ENCODE results near the gene LTV1.
"Not testable (repeated sequence)": the region's sequence is repeated elsewhere in the genome, so short reads cannot be mapped to it uniquely, and the experiment has no call there.

Gene LTV1

GRCh38 chr6:143823548-143823947 is 19.6 kb upstream of the LTV1 start:
- H3K9ac ChIP-seq (ENCODE audit: low read depth, low read length): no peak overlapping the region
- peaks cover 5% of the 10 kb centered on the region; the same call in 1 of the 2 replicates for H3K4me1 ChIP-seq (ENCODE audit: insufficient read depth, low read length)
- H3K36me3 ChIP-seq (ENCODE audit: insufficient read depth, low read length): no peaks in the 10 kb centered on the region
- no peaks in the 10 kb centered on the region for H3K9me3 ChIP-seq (ENCODE audit: control insufficient read depth, insufficient read depth, low read length)

- Histone ChIP-seq H3K4me1 (ENCODE audit: insufficient read depth, low read length) (no peaks in the 10 kb centered on the region), H3K9ac (ENCODE audit: low read depth, low read length) (no peak overlapping the region), H3K36me3 (ENCODE audit: insufficient read depth, low read length) (no peaks in the 10 kb centered on the region), H3K9me3 (ENCODE audit: control insufficient read depth, insufficient read depth, low read length) (no peaks in the 10 kb centered on the region)
Measured at GRCh38 chr6:143828572-143828971, 14.6 kb upstream of the LTV1 start.

GRCh38 chr6:143836150-143836549 is 7.0 kb upstream of the LTV1 start:
- Histone ChIP-seq H3K4me1 (ENCODE audit: insufficient read depth, low read length) (no peaks in the 10 kb centered on the region), H3K9me3 (ENCODE audit: control insufficient read depth, insufficient read depth, low read length) (no peaks in the 10 kb centered on the region), H3K9ac (ENCODE audit: low read depth, low read length) (no peak overlapping the region), H3K36me3 (ENCODE audit: insufficient read depth, low read length) (no peaks in the 10 kb centered on the region)

GRCh38 chr6:143838395-143838794 is 4.7 kb upstream of the LTV1 start:
- Histone ChIP-seq H3K9me3 (ENCODE audit: control insufficient read depth, insufficient read depth, low read length) (no peaks in the 10 kb centered on the region), H3K36me3 (ENCODE audit: insufficient read depth, low read length) (no peaks in the 10 kb centered on the region), H3K9ac (ENCODE audit: low read depth, low read length) (no peak overlapping the region), H3K4me1 (ENCODE audit: insufficient read depth, low read length) (no peaks in the 10 kb centered on the region)

- H3K36me3 ChIP-seq (ENCODE audit: insufficient read depth, low read length): no peaks in the 10 kb centered on the region
- H3K9me3 ChIP-seq (ENCODE audit: control insufficient read depth, insufficient read depth, low read length): no peaks in the 10 kb centered on the region
- H3K4me1 ChIP-seq (ENCODE audit: insufficient read depth, low read length): no peaks in the 10 kb centered on the region
- H3K9ac ChIP-seq (ENCODE audit: low read depth, low read length): no peak overlapping the region
Measured at GRCh38 chr6:143839196-143839595, 3.9 kb upstream of the LTV1 start.

- Histone ChIP-seq H3K36me3 (ENCODE audit: insufficient read depth, low read length) (peaks cover 4% of the 10 kb centered on the region; the same call in 1 of the 2 replicates), H3K9ac (ENCODE audit: low read depth, low read length) (no peak overlapping the region), H3K4me1 (ENCODE audit: insufficient read depth, low read length) (no peaks in the 10 kb centered on the region), H3K9me3 (ENCODE audit: control insufficient read depth, insufficient read depth, low read length) (no peaks in the 10 kb centered on the region)
Measured at GRCh38 chr6:143840595-143841265, 2.4 kb upstream of the LTV1 start.

- peak overlapping the region; percentile 83; the same call in 1 of the 2 replicates for H3K9ac ChIP-seq (ENCODE audit: low read depth, low read length)
- H3K9me3 ChIP-seq (ENCODE audit: control insufficient read depth, insufficient read depth, low read length): no peaks in the 10 kb centered on the region
- H3K36me3 ChIP-seq (ENCODE audit: insufficient read depth, low read length): peaks cover 19% of the 10 kb centered on the region
Measured at GRCh38 chr6:143842461-143842901, 657 bp upstream of the LTV1 start.

GRCh38 chr6:143843677-143843999 is 500 bp downstream of the LTV1 start:
- Histone ChIP-seq H3K4me1 (ENCODE audit: insufficient read depth, low read length) (no peaks in the 10 kb centered on the region), H3K9me3 (ENCODE audit: control insufficient read depth, insufficient read depth, low read length) (no peaks in the 10 kb centered on the region), H3K9ac (ENCODE audit: low read depth, low read length) (peak overlapping the region; percentile 83), H3K36me3 (ENCODE audit: insufficient read depth, low read length) (peaks cover 24% of the 10 kb centered on the region)

More at GRCh38 chr6:143842461-143842901, 657 bp upstream of the LTV1 start:
- no peaks in the 10 kb centered on the region for H3K4me1 ChIP-seq (ENCODE audit: insufficient read depth, low read length)

- no peaks in the 10 kb centered on the region for H3K9me3 ChIP-seq (ENCODE audit: control insufficient read depth, insufficient read depth, low read length)
- peak overlapping the region; percentile 83 for H3K9ac ChIP-seq (ENCODE audit: low read depth, low read length)
- H3K36me3 ChIP-seq (ENCODE audit: insufficient read depth, low read length): peaks cover 26% of the 10 kb centered on the region
- no peaks in the 10 kb centered on the region for H3K4me1 ChIP-seq (ENCODE audit: insufficient read depth, low read length)
Measured at GRCh38 chr6:143844006-143844405, 868 bp downstream of the LTV1 start.

GRCh38 chr6:143845033-143845432 is 1.9 kb downstream of the LTV1 start:
- Histone ChIP-seq H3K9me3 (ENCODE audit: control insufficient read depth, insufficient read depth, low read length) (no peaks in the 10 kb centered on the region), H3K36me3 (ENCODE audit: insufficient read depth, low read length) (peaks cover 34% of the 10 kb centered on the region), H3K4me1 (ENCODE audit: insufficient read depth, low read length) (no peaks in the 10 kb centered on the region), H3K9ac (ENCODE audit: low read depth, low read length) (no peak overlapping the region)

GRCh38 chr6:143851706-143852105 is 8.6 kb downstream of the LTV1 start:
- H3K9ac ChIP-seq (ENCODE audit: low read depth, low read length); H3K4me1 ChIP-seq (ENCODE audit: insufficient read depth, low read length); H3K9me3 ChIP-seq (ENCODE audit: control insufficient read depth, insufficient read depth, low read length): not testable (repeated sequence)
- peaks cover 28% of the 10 kb centered on the region for H3K36me3 ChIP-seq (ENCODE audit: insufficient read depth, low read length)

- not testable (repeated sequence) for H3K4me1 ChIP-seq (ENCODE audit: insufficient read depth, low read length); H3K9ac ChIP-seq (ENCODE audit: low read depth, low read length); H3K9me3 ChIP-seq (ENCODE audit: control insufficient read depth, insufficient read depth, low read length)
- H3K36me3 ChIP-seq (ENCODE audit: insufficient read depth, low read length): peaks cover 22% of the 10 kb centered on the region
Measured at GRCh38 chr6:143855057-143855456, 11.9 kb downstream of the LTV1 start.

- not testable (repeated sequence) for H3K9me3 ChIP-seq (ENCODE audit: control insufficient read depth, insufficient read depth, low read length); H3K9ac ChIP-seq (ENCODE audit: low read depth, low read length); H3K4me1 ChIP-seq (ENCODE audit: insufficient read depth, low read length)
- peaks cover 21% of the 10 kb centered on the region for H3K36me3 ChIP-seq (ENCODE audit: insufficient read depth, low read length)
Measured at GRCh38 chr6:143856762-143857161, 13.6 kb downstream of the LTV1 start.

GRCh38 chr6:143857651-143858050 is 14.5 kb downstream of the LTV1 start:
- Histone ChIP-seq H3K9ac (ENCODE audit: low read depth, low read length) (no peak overlapping the region), H3K9me3 (ENCODE audit: control insufficient read depth, insufficient read depth, low read length) (no peaks in the 10 kb centered on the region), H3K4me1 (ENCODE audit: insufficient read depth, low read length) (no peaks in the 10 kb centered on the region; the same call in 1 of the 2 replicates), H3K36me3 (ENCODE audit: insufficient read depth, low read length) (peaks cover 24% of the 10 kb centered on the region)

- Histone ChIP-seq H3K4me1 (ENCODE audit: insufficient read depth, low read length) (no peaks in the 10 kb centered on the region; the same call in 1 of the 2 replicates), H3K36me3 (ENCODE audit: insufficient read depth, low read length) (peaks cover 24% of the 10 kb centered on the region), H3K9ac (ENCODE audit: low read depth, low read length) (no peak overlapping the region), H3K9me3 (ENCODE audit: control insufficient read depth, insufficient read depth, low read length) (no peaks in the 10 kb centered on the region)
Measured at GRCh38 chr6:143859891-143860660, 16.9 kb downstream of the LTV1 start.

Measured in ES-I3 (cell line).